ENCODE measurements around the gene NCF4. TPM values are rescaled to one million over a fixed set of nuclear protein-coding genes. Genes with fewer than 3 reads are reported as not detected.

The NCF4 gene
- total RNA-seq, result 6.8 TPM
- long read RNA-seq, partial matches to known transcripts, result 1 of 4 reads
- long read RNA-seq, other reads (novel, unspliced or antisense), result 0 of 4 reads

GRCh38 chr22:36860821-36861659, at the start of gene NCF4:
TSS of gene NCF4 (plus strand) at chr22:36861006. CDS start at chr22:36861172, 166 bp downstream.
- intact Hi-C loops (cut with micrococcal nuclease), result no loop called here
- DNase-seq (peak; percentile 69), ATAC-seq (peak; percentile 67)

DNA sequence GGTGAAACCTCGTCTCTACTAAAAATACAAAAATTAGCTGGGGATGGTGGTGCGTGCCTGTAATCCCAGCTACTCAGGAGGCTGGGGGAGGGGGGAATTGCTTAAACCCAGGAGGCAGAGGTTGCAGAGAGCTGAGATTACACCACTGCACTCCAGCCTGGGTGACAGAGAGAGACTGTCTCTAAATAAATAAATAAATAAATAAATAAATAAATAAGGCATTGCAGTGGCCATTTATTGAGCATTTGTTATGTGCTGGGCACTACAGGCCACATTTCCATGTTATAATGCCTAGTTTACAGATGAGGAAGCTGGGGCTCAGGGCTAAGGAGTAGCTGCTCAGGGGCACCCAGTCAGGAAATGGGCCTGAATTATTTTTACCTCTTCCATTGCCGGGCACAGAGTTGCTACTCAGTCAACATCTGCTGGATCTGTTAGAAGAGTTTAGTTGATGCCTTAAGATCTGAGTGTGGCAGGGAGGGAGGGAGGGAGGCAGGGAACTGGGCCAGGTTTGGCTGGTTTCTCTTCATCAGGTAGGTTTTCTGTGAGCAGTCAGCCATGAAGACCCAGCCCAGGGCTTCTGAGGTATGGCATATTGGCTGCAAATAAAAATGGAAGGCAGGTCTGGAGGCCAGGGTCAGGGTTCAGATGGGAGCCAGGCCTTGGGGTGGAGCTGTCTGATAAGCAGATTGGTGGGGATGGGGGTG, 49.6 kb upstream of the NCF4 start:
- ATAC-seq, result no peak
- intact Hi-C loops (cut with micrococcal nuclease), result no loop called here
- DNase-seq, result no peak

DNA sequence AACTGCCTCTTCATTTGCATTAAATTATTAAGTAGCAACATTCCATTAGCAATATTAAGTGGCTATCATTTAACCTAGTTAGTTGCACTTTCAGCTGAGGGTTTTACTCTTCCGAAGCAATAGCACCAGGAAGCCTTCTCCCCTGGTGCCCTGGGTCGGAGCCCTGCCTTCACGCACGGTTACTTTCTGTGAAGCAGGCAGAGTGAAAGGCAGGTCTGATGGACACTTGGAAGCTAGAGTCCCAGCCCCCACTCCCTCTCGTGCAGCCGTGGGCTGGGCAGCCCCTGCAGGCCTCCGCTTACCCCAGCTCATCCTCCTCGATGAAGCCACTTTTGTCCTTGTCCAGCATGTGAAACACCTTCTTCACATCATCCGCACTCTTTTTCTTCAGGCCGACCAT, 46.0 kb upstream of the NCF4 start:
- DNase-seq (no peak), ATAC-seq (no peak)

DNA sequence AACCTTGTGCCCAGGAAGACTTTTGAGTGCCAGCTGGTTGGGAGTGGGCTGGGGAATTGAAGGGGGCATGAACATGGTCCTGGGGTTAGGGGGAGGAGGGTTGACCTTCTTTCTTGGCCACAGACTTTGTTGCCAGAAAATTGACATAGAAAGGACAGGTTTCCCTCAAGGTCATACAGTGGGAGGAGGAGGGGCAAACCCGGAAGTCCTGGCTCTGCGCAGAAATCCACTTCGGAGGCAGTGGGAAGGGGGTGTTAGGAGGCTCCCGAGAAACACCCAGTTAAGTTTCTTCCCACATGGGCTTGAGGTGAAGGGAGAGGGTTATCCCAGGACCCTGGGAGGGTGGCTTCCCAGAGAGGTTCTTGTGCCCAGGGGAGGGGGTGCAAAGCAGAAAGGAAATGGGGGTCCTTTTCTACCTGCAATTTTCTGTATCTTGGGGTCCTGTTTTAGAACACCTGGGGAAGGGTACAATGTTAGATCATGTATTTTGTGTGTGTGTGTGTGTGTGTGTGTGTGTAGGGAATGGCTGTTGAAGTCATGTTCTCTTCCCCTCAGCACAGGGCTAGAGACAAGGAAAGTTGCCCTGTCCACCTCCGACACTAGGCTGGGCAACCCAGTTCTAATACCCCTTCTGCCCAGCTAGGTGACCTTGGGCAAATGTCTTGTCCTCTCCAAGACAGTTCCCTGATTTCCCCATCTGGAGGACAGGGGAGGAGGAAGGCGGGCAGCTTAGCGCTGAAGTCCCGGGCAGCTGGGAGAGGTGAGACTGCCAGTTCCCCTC, 45.1 kb upstream of the NCF4 start:
- DNase-seq (no peak), ATAC-seq (no peak)
- intact Hi-C loops (cut with micrococcal nuclease), result no loop called here

More for the DNA sequence above, 46.0 kb upstream of the NCF4 start:
- intact Hi-C loops (cut with micrococcal nuclease), result no loop called here

GRCh38 chr22:36816339-36816635, 44.5 kb upstream of the NCF4 start:
- intact Hi-C loops (cut with micrococcal nuclease), result no loop called here
- no peak for DNase-seq
- peak; percentile 17 for ATAC-seq

GRCh38 chr22:36816636-36817524, 43.9 kb upstream of the NCF4 start, which contains the start of gene PVALB:
TSS of gene PVALB (minus strand) at chr22:36817035. CDS start at chr22:36817005, 30 bp downstream.
- peak; percentile 90 for ATAC-seq

DNA sequence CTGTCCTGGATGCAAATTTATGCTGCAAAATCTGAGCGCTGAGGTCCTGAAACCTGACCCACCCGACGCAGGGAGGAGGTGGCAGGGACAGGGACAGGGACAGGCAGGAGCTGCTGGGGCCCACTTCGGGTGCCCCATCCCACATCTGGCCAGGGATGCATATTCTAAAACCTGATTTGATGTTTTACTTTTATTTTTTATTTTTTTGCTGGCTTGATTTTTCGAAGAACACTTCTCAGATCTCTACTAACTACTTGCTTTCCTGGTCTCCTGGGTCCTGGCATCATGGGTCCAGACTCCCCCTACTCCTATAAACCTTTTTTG, 43.3 kb upstream of the NCF4 start:
- DNase-seq (no peak), ATAC-seq (no peak)
- intact Hi-C loops (cut with micrococcal nuclease), result no loop called here

More at GRCh38 chr22:36816636-36817524, 43.9 kb upstream of the NCF4 start, which contains the start of gene PVALB:
- intact Hi-C loops (cut with micrococcal nuclease), result no loop called here
- DNase-seq, result peak; percentile 57

GRCh38 chr22:36818010-36818642, 42.7 kb upstream of the NCF4 start:
- intact Hi-C loops (cut with micrococcal nuclease), result no loop called here
- ATAC-seq, result no peak
- no peak for DNase-seq

DNA sequence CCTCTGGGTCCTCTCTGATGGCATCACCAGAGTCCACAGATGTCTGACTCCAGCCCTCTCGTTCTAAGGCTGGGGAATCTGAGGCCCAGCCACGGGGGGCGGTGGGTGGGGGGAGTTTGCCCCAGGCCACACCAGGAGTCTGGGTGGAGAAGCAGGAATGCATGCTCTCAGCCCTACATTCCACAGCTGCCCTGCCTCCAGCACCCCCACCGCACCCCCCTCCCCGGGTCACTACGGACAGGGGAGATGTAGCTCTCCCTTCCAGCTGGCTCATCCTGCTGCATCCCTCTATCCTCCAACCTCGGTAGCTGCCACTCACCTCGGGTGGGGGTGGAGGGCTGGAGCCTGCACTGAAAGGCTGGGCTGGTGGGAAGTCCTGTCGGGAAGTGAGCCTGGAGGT, 41.7 kb upstream of the NCF4 start:
- no peak for DNase-seq
- ATAC-seq, result no peak
- intact Hi-C loops (cut with micrococcal nuclease), result no loop called here

DNA sequence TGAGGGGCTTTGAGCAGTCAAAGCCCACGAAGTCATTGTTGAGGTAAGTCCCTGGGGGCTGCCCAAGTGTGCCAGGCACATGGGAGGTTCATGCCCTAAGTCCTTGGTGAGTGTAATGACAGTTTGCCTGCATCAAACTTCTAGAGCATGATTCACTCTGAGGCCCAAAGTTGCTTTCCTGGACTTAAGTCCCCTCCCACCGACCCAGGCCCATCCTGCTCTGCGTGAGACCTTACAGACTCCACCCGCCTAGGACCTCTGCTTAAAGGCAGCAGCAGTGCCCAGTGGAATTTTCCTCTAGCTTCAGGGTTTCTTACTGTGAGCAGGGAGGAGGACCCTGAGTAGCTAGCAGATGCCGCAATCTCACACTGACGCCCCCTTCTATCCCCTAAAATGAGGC, 38.2 kb upstream of the NCF4 start:
- intact Hi-C loops (cut with micrococcal nuclease), result no loop called here
- no peak for ATAC-seq
- DNase-seq, result no peak

- DNase-seq (no peak), ATAC-seq (peak; percentile 26)
- intact Hi-C loops (cut with micrococcal nuclease), result no loop called here
Observed at GRCh38 chr22:36823186-36823839, 37.5 kb upstream of the NCF4 start.

DNA sequence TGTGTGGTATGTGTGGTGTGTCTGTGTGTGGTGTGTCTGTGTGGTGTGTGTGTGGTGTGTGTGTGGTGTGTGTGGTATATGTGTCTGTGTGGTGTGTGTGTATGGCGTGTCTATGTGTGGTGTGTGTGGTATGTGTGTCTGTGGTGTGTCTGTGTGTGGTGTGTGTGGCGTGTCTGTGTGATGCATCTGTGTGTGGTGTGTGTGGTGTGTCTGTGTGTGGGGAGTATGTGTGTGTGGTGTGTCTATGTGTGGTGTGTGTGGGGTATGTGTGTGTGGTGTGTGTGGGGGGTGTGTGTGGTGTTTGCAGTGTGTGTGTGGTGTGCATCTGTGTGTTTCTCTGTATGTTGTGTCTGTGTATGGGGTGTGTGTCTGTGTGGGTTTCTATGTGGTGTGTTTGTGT, 36.2 kb upstream of the NCF4 start:
- intact Hi-C loops (cut with micrococcal nuclease), result no loop called here
- ATAC-seq, result no peak
- no peak for DNase-seq

DNA sequence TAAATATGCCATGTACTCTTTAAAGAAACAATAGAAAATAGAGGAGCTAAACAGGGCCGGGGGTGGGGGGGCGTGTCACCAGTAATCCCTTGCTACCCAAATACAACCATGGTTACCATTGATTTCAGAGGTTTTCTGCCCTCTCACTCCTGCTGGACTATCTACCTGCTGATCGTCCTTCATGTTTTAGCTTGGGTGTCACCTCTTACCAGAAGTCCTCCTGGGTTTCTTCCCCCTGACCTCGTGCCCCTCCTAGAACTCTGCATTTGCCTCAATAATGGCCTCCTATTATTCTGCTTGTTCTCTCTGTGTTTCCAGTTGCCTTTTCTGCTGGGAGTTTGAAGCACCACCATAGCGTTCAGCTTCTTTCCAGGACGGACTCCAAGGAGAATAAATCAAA, 34.5 kb upstream of the NCF4 start:
- no peak for DNase-seq
- no peak for ATAC-seq
- intact Hi-C loops (cut with micrococcal nuclease), result no loop called here

GRCh38 chr22:36828815-36829214, 32.0 kb upstream of the NCF4 start:
- DNase-seq (no peak), ATAC-seq (no peak)
- intact Hi-C loops (cut with micrococcal nuclease), result no loop called here

DNA sequence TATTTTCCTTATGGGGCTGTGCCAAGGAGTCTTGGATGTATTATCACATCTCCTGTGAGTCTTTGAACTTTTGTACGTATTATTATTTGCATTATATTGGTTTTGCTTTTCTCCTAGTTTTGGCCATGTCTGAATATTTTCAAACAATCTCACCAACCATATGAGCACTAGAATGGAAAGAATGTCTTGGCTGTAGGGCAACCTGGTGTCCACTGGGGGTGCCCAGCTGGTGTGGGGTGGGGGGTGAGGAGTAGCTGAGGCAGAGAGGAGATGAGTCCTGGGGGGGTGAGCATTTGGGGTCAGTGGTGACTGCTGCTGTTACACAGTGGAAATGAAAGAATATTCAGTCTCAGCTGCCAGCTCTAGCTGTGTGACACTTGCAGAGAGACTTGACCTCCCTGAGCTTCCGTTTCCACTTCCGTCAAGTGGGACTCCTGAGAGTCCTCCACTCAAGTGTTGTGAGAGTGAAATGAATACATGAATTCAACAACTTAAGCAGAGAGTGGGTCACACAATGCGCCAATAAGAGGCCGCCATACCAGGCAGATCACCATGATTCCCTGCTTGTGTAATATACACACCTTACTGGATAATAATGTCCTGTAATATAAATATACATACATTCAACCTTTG, 31.3 kb upstream of the NCF4 start:
- ATAC-seq, result no peak
- intact Hi-C loops (cut with micrococcal nuclease), result no loop called here
- DNase-seq, result no peak

- intact Hi-C loops (cut with micrococcal nuclease), result no loop called here
- DNase-seq (no peak), ATAC-seq (no peak)
Observed at GRCh38 chr22:36830601-36831000, 30.2 kb upstream of the NCF4 start.

DNA sequence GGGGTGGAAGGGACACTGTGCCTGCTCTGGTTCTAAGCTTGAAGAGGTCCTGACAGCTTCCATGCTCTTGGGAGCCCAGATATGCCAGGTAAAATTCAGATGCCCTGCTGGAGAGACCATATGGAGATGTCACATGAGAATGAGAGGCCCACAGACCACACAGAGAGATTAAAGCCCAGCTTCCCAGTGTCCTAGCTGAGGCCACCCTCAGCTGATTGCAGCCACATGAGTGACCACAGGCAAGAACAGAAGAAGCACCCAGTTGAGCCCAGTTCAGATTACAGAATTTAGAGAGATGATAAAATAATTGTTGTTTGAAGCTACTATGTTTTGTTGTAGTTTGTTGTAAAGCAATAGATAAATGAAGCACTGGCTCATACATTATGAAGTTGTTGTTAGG, 29.6 kb upstream of the NCF4 start:
- no peak for DNase-seq
- intact Hi-C loops (cut with micrococcal nuclease), result no loop called here
- no peak for ATAC-seq

DNA sequence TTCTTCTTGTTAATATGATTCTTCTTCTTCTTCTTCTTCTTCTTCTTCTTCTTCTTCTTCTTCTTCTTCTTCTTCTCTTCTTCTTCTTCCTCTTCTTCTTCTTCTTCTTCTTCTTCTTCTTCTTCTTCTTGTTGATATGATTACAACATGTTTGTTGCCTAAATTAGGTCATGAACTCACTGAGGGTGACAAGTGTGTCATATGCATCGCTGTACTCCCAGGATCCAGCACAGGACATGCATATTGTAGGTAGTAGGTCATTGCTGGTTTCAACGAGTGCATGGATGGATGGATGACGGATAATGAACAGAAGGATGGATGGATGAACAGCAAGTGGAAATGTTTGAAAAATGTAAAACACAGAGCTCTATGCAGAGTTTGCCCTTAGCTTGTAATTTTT, 29.1 kb upstream of the NCF4 start:
- DNase-seq, result no peak
- intact Hi-C loops (cut with micrococcal nuclease), result no loop called here
- ATAC-seq, result no peak
